Stimulated activated memory B cell treated with anti-CD40 and anti-IgM and Interleukin-4, amounts not matched to agents 10 μg/mL and 1 μg/mL and 100 μg/mL, for 72 hours (primary cell): Measurements from ENCODE around the gene ADCY5.

Source experiments
- ATAC-seq: fragments of 150-1000 bp; cut with Tn5 transposase; 2 replicates; pipeline ENCODE4 v1.10.0; 2021
- H3K27ac Mint-ChIP-seq: one replicate; pipeline ENCODE4 v1.8.0; 2022; ENCODE audit warnings: mild to moderate bottlenecking, mixed read lengths
- H3K27me3 Mint-ChIP-seq: one replicate; pipeline ENCODE4 v1.8.0; 2022; ENCODE audit warnings: mixed read lengths
- H3K36me3 Mint-ChIP-seq: one replicate; pipeline ENCODE4 v1.8.0; 2022; ENCODE audit warnings: mixed read lengths
- H3K4me1 Mint-ChIP-seq: one replicate; pipeline ENCODE4 v1.8.0; 2022; ENCODE audit warnings: mixed read lengths
- H3K4me3 Mint-ChIP-seq: one replicate; pipeline ENCODE4 v1.8.0; 2022; ENCODE audit warnings: mild to moderate bottlenecking, moderate library complexity, mixed read lengths
- H3K9me3 Mint-ChIP-seq: one replicate; pipeline ENCODE4 v1.8.0; 2022; ENCODE audit warnings: mixed read lengths

The ADCY5 gene

DNA sequence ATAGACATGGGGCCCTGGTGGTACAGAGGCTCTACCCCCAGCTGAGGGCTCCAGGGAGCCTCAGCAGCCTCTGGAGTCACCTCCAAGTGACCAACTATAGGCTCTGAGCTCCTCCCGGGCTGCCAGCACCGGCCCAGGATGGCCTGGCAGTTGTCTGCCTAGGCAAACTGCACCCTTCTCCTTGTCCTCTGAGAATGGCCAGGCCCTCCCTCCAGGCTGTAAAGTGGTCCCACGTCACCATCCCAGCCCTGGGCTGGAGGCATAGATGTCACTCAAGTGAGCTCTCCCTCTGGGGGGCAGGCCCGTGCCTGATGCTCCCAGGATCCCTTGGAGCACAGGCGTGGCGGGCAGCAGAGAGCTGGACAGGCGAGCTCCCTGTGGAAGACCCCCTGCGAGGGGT lies 127.1 kb downstream of the ADCY5 start:
- H3K4me1 Mint-ChIP-seq: peaks cover 5% of the 10 kb centered on the region
- H3K27me3 Mint-ChIP-seq: peaks cover 46% of the 10 kb centered on the region
- no peak overlapping the region for H3K4me3 Mint-ChIP-seq
- H3K9me3 Mint-ChIP-seq: no peaks in the 10 kb centered on the region
- H3K36me3 Mint-ChIP-seq: no peaks in the 10 kb centered on the region
- no peak overlapping the region for H3K27ac Mint-ChIP-seq
- ATAC-seq: no peak

DNA sequence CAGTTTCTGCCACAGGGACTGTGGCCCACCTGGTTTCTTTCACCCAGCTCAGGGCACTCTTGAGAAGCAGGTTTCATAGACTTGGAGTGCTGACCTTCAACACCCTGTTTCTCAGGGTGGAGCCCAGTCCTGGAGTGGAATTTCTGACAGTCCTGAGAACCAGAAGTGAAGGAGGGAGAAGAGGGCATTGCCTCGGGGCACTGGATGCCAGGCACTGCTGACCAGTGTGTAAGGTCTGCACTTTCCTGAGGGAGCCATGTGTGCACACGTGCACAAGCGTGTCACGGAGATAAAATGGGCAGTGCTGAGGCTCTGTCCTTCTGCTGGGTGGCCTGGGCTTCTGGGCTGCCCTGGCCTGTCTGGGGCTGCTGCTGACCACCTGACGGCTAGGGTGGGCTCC lies 128.7 kb downstream of the ADCY5 start:
- Mint-ChIP-seq H3K27me3 (peaks cover 53% of the 10 kb centered on the region), H3K36me3 (no peaks in the 10 kb centered on the region), H3K4me3 (no peak overlapping the region), H3K27ac (no peak overlapping the region), H3K9me3 (no peaks in the 10 kb centered on the region), H3K4me1 (peaks cover under 1% of the 10 kb centered on the region)
- no peak for ATAC-seq

DNA sequence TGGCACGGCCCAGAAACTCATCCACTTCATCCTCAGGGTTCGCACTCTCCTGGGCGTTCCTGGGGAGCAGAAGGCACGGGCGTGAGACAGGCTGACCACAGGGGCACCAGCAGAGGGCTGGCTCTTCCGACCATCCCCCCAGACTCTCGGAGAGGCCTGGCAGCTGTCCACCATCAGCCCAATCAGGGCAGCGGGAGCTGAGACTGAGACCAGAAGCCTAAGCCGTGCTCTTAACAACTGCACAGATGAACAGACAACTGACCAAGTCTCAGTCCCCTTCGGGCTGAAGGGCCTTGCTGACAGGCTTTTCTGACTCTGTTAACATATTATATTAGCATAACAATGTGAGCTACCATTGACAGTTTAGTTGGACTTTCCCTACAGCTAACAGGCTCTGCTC lies 129.1 kb downstream of the ADCY5 start:
- no peak for ATAC-seq
- H3K36me3 Mint-ChIP-seq: no peaks in the 10 kb centered on the region
- H3K4me3 Mint-ChIP-seq: no peak overlapping the region
- peaks cover 57% of the 10 kb centered on the region for H3K27me3 Mint-ChIP-seq
- H3K27ac Mint-ChIP-seq: no peak overlapping the region
- peaks cover 5% of the 10 kb centered on the region for H3K4me1 Mint-ChIP-seq
- H3K9me3 Mint-ChIP-seq: no peaks in the 10 kb centered on the region

DNA sequence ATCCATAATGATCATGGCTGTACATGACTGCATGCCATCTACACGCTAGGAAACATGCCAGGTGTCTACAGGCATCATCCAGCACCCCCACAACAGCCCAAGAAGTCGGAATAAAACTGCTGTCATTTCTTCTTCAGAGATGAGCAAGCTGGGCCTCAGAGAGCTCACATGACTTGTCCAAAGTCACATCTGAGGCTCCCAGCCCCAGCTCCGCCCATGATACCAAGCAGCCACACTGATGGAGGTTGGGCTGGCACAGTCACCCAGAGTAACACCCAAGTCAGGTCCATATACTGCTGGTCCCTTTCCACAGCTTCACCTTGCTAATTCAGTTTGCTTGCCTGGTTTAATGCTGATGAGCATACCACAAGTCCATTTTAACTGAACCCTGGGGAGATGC lies 130.5 kb downstream of the ADCY5 start:
- Mint-ChIP-seq H3K4me1 (peaks cover 7% of the 10 kb centered on the region), H3K36me3 (no peaks in the 10 kb centered on the region), H3K27ac (no peak overlapping the region), H3K27me3 (peaks cover 53% of the 10 kb centered on the region), H3K4me3 (no peak overlapping the region), H3K9me3 (no peaks in the 10 kb centered on the region)
- ATAC-seq: no peak

DNA sequence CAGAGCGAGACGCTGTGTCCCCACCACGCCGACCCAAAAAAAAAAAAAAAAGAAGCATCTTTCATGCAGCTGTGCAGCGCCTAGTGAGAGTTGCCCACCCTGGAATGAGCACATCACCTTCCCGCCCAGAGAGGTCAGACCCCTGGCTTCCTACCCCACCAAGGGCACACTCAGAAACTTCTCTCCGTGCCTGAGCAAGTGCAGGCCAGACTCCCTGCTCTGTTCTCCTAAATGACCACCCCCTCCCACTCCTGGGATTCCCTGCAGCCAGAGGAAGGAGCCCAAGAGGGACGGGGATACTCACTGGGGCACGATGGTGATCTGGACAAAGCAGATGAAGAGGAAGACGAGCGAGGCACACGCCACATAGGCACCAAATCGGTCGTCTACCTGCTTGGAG lies 131.2 kb downstream of the ADCY5 start:
- H3K27me3 Mint-ChIP-seq: peaks cover 53% of the 10 kb centered on the region
- ATAC-seq: no peak

DNA sequence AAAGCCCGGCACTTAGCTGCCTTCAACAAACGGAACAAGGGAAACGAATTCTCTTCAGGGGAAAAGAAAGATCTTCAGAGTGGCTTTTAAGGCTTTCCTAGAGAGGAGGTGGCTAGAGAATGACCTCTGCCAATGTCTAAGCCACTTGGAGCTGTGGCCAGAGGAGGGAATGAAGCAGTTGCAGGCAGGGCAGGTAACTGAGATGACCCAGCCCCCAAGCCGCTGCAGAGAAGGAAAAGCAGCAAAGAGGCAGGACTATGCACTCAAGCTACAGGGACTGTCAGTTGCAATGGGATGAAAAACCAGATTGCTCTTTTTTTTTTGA lies 133.7 kb downstream of the ADCY5 start:
- Mint-ChIP-seq H3K36me3 (no peaks in the 10 kb centered on the region), H3K9me3 (no peaks in the 10 kb centered on the region), H3K27me3 (peaks cover 36% of the 10 kb centered on the region), H3K27ac (no peak overlapping the region), H3K4me3 (no peak overlapping the region), H3K4me1 (peaks cover 7% of the 10 kb centered on the region)
- no peak for ATAC-seq

More for the DNA sequence above, 131.2 kb downstream of the ADCY5 start:
- Mint-ChIP-seq H3K9me3 (no peaks in the 10 kb centered on the region), H3K4me1 (peaks cover 7% of the 10 kb centered on the region), H3K36me3 (no peaks in the 10 kb centered on the region), H3K4me3 (no peak overlapping the region), H3K27ac (no peak overlapping the region)

DNA sequence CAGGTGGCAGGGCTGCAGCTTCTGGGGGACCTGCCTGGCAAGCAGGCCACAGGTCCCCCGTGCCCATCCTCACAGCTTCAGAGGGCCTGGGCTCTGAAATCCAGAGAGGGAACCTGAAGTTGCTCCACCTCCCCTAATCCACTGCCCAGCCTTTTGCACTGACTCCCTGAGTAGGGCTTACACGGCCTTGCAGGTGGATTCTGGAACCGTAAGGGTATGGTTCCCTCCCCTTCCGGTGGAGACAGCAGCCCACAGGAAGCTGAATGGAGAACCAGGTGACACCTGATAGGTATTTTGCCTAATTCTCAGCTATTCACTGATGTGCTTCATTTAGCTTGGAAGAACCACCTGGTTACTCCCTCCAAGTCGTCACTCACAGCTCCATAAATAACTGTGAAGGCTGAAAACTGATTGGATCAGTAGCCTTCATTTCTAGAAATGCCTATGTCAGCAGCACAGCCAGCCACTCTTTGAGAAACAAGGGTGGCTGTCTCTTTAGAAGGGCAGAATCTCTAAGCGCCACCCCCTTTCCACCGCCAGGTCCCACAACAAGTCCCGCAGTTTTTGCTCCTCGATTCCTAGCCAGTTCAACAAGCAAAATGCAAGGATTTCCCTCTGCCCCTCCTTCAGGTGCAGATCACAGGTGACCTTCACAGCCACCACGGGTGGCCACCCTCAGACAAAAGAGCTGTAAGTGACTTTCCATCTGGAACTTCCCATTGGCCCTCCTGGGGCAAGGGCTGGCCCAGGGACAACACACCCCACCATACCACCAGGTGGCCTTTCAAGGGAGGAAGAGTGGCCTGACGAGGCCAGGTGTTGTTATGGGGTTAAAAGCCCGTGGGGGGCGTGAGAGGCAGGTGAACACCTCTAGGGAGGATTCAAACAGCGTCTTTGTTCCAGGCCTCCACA lies 134.3 kb downstream of the ADCY5 start:
- Mint-ChIP-seq H3K4me3 (no peak overlapping the region), H3K27ac (no peak overlapping the region), H3K9me3 (no peaks in the 10 kb centered on the region), H3K36me3 (no peaks in the 10 kb centered on the region), H3K27me3 (peaks cover 30% of the 10 kb centered on the region), H3K4me1 (peaks cover 7% of the 10 kb centered on the region)
- ATAC-seq: peak; percentile 13

DNA sequence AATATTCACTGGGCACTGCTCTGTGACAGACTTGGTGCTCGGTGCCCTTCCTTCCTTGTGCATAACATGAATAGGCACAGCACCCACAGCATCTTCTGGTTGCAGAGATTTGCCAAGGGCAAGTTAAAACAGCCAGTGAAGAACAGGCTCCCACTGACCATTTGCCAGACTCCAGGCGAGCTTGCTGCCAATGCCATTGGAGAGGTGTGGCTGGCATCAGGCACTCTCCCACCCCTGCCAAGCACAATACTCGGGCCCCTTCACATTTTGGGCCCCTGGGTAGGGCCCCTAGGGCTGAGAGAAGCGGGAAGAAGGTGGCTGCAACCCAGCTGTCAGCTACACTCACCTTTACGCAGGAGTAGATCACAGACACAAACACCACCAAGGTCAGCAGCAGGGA lies 135.0 kb downstream of the ADCY5 start:
- Mint-ChIP-seq H3K9me3 (no peaks in the 10 kb centered on the region), H3K36me3 (no peaks in the 10 kb centered on the region), H3K4me3 (no peak overlapping the region), H3K4me1 (peaks cover 7% of the 10 kb centered on the region), H3K27ac (no peak overlapping the region), H3K27me3 (peaks cover 27% of the 10 kb centered on the region)
- ATAC-seq: no peak

DNA sequence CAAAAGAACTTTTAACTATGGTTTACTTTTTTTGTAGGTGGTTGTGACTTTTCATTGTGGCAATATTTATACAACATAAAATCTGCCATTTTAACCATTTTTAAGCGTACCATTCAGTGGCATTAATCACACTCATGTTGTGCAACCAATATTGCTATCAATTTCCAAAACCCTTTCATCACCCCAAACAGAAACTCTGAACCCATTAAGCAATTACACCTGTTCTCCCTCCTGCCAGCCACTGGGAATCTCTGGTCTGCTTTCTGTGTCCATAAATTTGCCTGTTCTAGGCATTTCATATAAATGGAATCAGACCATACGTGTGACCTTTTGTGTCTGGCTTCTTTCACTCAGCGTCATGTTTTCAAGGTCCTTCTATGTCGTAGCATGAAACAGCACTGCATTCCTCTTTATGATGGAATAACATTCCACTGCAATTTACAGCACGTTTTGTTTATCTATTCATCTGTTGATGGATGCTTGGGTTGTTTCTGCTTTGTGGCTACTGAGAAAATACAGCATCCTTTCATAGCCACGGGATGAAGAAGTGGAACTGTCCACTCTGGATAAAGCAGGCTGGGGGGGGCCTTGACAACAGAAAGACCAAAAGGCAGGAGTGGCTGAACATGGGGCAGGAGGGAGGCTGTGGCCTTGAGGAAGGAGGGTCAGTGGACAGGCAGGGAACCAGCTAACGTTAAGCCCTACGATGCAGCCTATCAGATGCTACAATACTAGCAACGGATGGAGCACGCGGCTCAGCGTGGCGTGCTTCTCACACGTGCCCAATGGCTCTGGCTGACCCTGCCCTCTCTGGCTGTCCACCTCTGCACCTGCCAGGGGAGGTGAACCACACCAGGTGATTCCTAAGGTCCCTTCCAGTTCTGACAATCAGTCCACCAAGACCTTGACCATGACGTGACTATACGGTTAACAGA lies 136.3 kb downstream of the ADCY5 start:
- Mint-ChIP-seq H3K27ac (no peak overlapping the region), H3K4me3 (no peak overlapping the region), H3K27me3 (peaks cover 27% of the 10 kb centered on the region), H3K36me3 (no peaks in the 10 kb centered on the region), H3K9me3 (no peaks in the 10 kb centered on the region), H3K4me1 (peaks cover 7% of the 10 kb centered on the region)
- ATAC-seq: no peak

DNA sequence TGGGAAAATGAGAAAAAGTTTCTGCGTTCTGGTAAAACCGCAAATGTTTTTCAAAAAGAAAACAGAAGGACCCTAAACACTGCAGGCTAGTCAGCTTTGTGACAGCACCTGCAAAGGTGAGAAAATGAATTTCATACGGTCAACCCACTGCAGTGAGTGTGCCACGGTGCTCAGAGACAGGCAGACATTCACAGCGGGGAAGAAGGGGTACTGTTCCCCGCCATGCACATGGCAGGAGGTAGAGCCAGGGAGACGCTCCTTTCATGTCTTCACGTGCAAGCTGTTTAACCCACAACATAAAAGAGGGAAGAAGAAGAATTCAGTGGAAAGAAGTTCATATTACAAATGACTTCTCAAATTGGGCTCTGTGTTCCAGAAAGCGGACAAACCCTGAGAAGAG lies 137.7 kb downstream of the ADCY5 start:
- H3K36me3 Mint-ChIP-seq: no peaks in the 10 kb centered on the region
- peaks cover 7% of the 10 kb centered on the region for H3K4me1 Mint-ChIP-seq
- ATAC-seq: no peak
- H3K4me3 Mint-ChIP-seq: no peak overlapping the region
- H3K27ac Mint-ChIP-seq: no peak overlapping the region
- H3K9me3 Mint-ChIP-seq: no peaks in the 10 kb centered on the region
- peaks cover 28% of the 10 kb centered on the region for H3K27me3 Mint-ChIP-seq

DNA sequence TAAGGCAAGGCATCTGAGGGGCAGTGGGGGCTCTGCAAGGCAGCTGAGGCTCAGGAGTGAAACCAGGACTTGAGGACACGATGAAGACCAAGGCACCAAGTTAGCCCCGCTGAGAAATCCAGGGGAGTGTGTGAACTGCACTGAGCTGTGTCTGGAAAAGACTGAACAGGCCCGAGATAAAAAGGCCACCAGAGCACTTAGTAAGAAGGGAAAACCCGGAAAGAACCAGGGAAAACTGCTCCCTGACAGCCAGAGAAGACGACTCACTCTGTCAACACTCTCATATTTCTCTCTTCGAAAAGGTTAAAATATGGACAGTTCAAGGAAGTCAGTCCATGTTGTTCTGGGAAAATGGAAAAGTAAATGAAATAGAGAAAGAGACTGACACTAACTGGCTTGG lies 138.1 kb downstream of the ADCY5 start:
- ATAC-seq: no peak
- Mint-ChIP-seq H3K36me3 (no peaks in the 10 kb centered on the region), H3K4me1 (peaks cover 7% of the 10 kb centered on the region)

DNA sequence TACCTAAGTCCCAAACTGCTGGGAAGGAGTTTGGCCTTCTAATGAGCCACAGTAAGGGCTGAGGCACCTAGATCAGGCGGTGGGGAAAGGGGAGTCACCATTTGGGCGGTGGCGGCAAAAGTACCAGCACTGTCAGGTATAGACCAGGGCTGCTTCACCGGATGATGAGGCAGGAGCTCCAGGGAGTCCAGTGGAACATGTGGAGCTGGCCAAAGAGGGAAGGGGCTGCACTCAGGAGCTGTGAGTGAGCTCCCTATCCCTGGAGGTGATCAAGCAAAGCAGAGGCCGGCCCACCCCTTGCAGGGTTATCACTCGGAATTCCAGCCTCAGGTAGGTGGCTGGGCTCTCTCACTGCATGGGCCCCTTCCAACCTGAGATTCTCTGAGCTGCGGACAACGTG lies 138.7 kb downstream of the ADCY5 start:
- no peak overlapping the region for H3K27ac Mint-ChIP-seq

More for the DNA sequence above, 138.1 kb downstream of the ADCY5 start:
- Mint-ChIP-seq H3K9me3 (no peaks in the 10 kb centered on the region), H3K27ac (no peak overlapping the region), H3K4me3 (no peak overlapping the region), H3K27me3 (peaks cover 31% of the 10 kb centered on the region)

DNA sequence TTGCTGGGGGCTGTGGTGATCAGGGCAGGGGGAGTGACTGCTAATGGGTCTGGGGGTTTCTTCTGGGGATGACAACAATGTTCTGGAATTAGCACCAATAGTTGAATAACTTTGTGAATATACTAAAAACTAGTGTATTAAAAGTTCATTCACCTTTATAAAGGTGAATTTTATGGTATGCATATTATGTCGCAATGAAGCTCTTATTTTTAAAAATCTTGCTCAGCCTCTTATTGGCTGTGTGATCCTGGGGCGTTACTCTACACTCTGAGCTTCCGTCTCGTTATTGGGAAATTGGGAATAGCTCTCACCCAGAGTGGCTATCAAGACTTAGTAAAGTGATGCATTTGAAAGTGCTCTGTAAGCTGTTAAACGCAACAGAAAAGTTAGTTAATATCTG lies 141.8 kb downstream of the ADCY5 start:
- H3K27ac Mint-ChIP-seq: no peak overlapping the region
- peaks cover 38% of the 10 kb centered on the region for H3K27me3 Mint-ChIP-seq
- H3K4me3 Mint-ChIP-seq: no peak overlapping the region
- H3K4me1 Mint-ChIP-seq: no peaks in the 10 kb centered on the region
- no peaks in the 10 kb centered on the region for H3K9me3 Mint-ChIP-seq
- no peaks in the 10 kb centered on the region for H3K36me3 Mint-ChIP-seq
- no peak for ATAC-seq

More for the DNA sequence above, 138.7 kb downstream of the ADCY5 start:
- Mint-ChIP-seq H3K4me3 (no peak overlapping the region), H3K27me3 (peaks cover 31% of the 10 kb centered on the region), H3K9me3 (no peaks in the 10 kb centered on the region), H3K4me1 (peaks cover 6% of the 10 kb centered on the region), H3K36me3 (no peaks in the 10 kb centered on the region)
- no peak for ATAC-seq

DNA sequence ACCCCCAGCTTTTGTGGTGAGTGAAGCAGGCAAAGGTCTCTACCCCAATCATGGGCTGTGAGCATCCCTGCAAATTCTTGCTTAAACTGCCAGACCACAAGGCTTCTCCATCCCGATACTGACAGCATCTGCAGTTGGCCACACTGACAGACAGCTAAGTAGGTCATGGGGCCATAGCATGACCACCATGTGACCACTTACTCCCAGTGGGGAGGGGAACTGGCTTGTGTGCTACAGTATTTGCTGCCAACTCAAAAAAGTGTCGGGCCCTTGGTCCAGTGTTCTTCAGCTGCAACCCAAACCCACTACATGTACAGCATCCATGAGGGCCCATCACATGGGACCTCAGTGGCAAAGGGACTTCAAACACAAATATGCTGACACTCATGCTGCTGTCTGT lies 143.7 kb downstream of the ADCY5 start:
- Mint-ChIP-seq H3K4me1 (no peaks in the 10 kb centered on the region), H3K36me3 (no peaks in the 10 kb centered on the region), H3K27ac (no peak overlapping the region), H3K9me3 (no peaks in the 10 kb centered on the region), H3K27me3 (peaks cover 38% of the 10 kb centered on the region), H3K4me3 (no peak overlapping the region)
- ATAC-seq: no peak

DNA sequence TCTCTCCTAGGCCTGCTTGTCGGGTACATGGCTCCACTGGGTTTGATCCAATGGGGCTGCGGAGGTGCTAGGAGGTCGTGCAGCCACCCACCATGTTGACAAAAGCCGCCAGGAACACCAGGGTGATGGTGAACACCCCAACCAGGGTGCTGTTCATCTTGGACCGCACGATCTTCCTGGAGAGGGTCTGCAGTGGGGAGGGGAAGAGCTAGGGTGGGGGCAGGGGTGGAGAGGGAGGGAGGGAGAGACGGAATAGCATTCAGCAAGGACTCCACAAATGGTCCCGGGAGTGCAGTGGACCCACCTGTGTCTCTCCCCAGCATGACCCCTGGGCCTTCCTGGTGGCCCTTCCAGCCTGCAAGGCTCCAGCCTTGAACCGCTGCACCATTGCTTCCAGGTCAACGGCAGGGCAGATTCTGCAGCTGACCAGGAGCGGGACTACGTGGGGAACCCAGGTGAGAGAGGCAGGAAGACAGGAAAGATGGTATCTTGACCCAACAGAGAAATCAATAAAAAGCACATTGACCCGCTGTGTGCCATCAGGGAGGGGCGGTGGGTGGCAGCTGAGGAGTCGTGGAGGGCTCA lies 144.8 kb downstream of the ADCY5 start:
- H3K27me3 Mint-ChIP-seq: peaks cover 48% of the 10 kb centered on the region
- no peak overlapping the region for H3K4me3 Mint-ChIP-seq
- no peak for ATAC-seq
- no peaks in the 10 kb centered on the region for H3K36me3 Mint-ChIP-seq
- no peak overlapping the region for H3K27ac Mint-ChIP-seq
- H3K4me1 Mint-ChIP-seq: no peaks in the 10 kb centered on the region
- no peaks in the 10 kb centered on the region for H3K9me3 Mint-ChIP-seq
